HEK293 (cell line): ENCODE results near the gene PDE6B.

Experiments
- CTCF ChIA-PET: fragments of 350-600 bp; formaldehyde crosslinking; extraction: SDS; loops from one replicate; lab custom pipeline; 2021; ENCODE audit warnings: antibody characterized with exemption; lab: Yijun Ruan, JAX
- POLR2A ChIA-PET: fragments of 300-600 bp; formaldehyde crosslinking; extraction: SDS; loops from one replicate; lab custom pipeline; 2020; ENCODE audit warnings: antibody characterized with exemption, inconsistent platforms; lab: Yijun Ruan, JAX
- H3K27ac ChIP-seq: fragments of 200-500 bp; sonication (Bioruptor generic); 2 replicates; pipeline ENCODE4 v1.5.1; 2014; ENCODE audit warnings: low read depth, low read length, control low read depth, inconsistent platforms; ENCODE audit errors: extremely low read depth
- H3K36me3 ChIP-seq, 2 experiments: fragments of 200-500 bp in 1 of 2; sonication (Bioruptor generic) in 1 of 2; 1 replicate in 1 of 2; 2 replicates in 1 of 2; pipeline ENCODE4 v1.5.1; 2014 to 2017; ENCODE audit warnings: inconsistent platforms in 2 of 2, low read length in 2 of 2; ENCODE audit not compliant: control insufficient read depth in 2 of 2, insufficient read depth in 1 of 2
- H3K4me1 ChIP-seq: fragments of 200-500 bp; sonication (Bioruptor generic); 2 replicates; pipeline ENCODE4 v1.5.1; 2014; ENCODE audit warnings: mild to moderate bottlenecking, low read length, inconsistent platforms; ENCODE audit not compliant: control insufficient read depth, insufficient read depth
- H3K4me3 ChIP-seq: 2 replicates; pipeline ENCODE4 v1.5.1; 2011; ENCODE audit warnings: low read depth, mild to moderate bottlenecking, control low read depth, low read length, moderate library complexity
- H3K9me3 ChIP-seq: fragments of 200-500 bp; sonication (Bioruptor generic); 2 replicates; pipeline ENCODE4 v1.5.1; 2014; ENCODE audit warnings: low read depth, low read length, inconsistent platforms; ENCODE audit not compliant: control insufficient read depth, insufficient read depth
- EGR2 ChIP-seq: fragments of 450-650 bp; formaldehyde crosslinking; IDR thresholded peaks from 2 replicates; pipeline ENCODE4 v1.5.1; 2016; ENCODE audit warnings: low read depth, missing biosample characterization, missing genetic modification characterization
- ELK4 ChIP-seq: IDR thresholded peaks from 2 replicates; pipeline ENCODE4 v1.6.1; 2011; ENCODE audit warnings: mild to moderate bottlenecking, low read depth, low read length, borderline replicate concordance
- GFI1B ChIP-seq: fragments of 450-650 bp; formaldehyde crosslinking; IDR thresholded peaks from 2 replicates; pipeline ENCODE4 v1.5.1; 2016; ENCODE audit warnings: missing biosample characterization, missing genetic modification characterization
- GLIS2 ChIP-seq: fragments of 450-650 bp; formaldehyde crosslinking; IDR thresholded peaks from 2 replicates; pipeline ENCODE4 v1.5.1; 2016; ENCODE audit warnings: missing biosample characterization, missing genetic modification characterization
- HOXD13 ChIP-seq: sonication (generic); formaldehyde crosslinking; IDR thresholded peaks from 2 replicates; pipeline ENCODE4 v1.8.0; 2022; ENCODE audit warnings: missing genetic modification reagents, borderline replicate concordance
- REPIN1 ChIP-seq: fragments of 450-650 bp; formaldehyde crosslinking; IDR thresholded peaks from 2 replicates; pipeline ENCODE4 v1.5.1; 2017; ENCODE audit warnings: missing biosample characterization, missing genetic modification characterization, low read depth
- TCF7L2 ChIP-seq: IDR thresholded peaks from 2 replicates; pipeline ENCODE4 v1.6.1; 2011; ENCODE audit warnings: low read depth, mild to moderate bottlenecking, inconsistent platforms, low read length, moderate library complexity, borderline replicate concordance
- TRIM28 ChIP-seq: IDR thresholded peaks from 2 replicates; pipeline ENCODE4 v1.6.1; 2011; ENCODE audit warnings: low read length, control low read depth, borderline replicate concordance
- YY1 ChIP-seq: fragments of 450-650 bp; formaldehyde crosslinking; IDR thresholded peaks from 2 replicates; pipeline ENCODE4 v1.5.1; 2018; ENCODE audit warnings: missing biosample characterization, missing genetic modification characterization
- YY2 ChIP-seq: fragments of 450-650 bp; formaldehyde crosslinking; IDR thresholded peaks from 2 replicates; pipeline ENCODE4 v1.5.1; 2016; ENCODE audit warnings: missing biosample characterization, missing genetic modification characterization
- ZBTB6 ChIP-seq: fragments of 450-650 bp; formaldehyde crosslinking; IDR thresholded peaks from 2 replicates; pipeline ENCODE4 v1.5.1; 2017; ENCODE audit warnings: missing biosample characterization, missing genetic modification characterization
- ZNF121 ChIP-seq: fragments of 450-650 bp; formaldehyde crosslinking; IDR thresholded peaks from 2 replicates; pipeline ENCODE4 v1.5.1; 2016; ENCODE audit warnings: missing biosample characterization, missing genetic modification characterization
- ZNF140 ChIP-seq: fragments of 450-650 bp; formaldehyde crosslinking; IDR thresholded peaks from 2 replicates; pipeline ENCODE4 v1.5.1; 2016; ENCODE audit warnings: missing biosample characterization, missing genetic modification characterization
- ZNF174 ChIP-seq: fragments of 450-650 bp; formaldehyde crosslinking; IDR thresholded peaks from 2 replicates; pipeline ENCODE4 v1.5.0; 2017; ENCODE audit warnings: missing biosample characterization, mild to moderate bottlenecking, missing genetic modification characterization
- ZNF175 ChIP-seq: fragments of 450-650 bp; formaldehyde crosslinking; IDR thresholded peaks from 2 replicates; pipeline ENCODE4 v1.5.1; 2016; ENCODE audit warnings: missing biosample characterization, missing genetic modification characterization
- ZNF48 ChIP-seq: fragments of 450-650 bp; formaldehyde crosslinking; IDR thresholded peaks from 2 replicates; pipeline ENCODE4 v1.5.1; 2016; ENCODE audit warnings: missing biosample characterization, missing genetic modification characterization
- ZNF518A ChIP-seq: fragments of 450-650 bp; formaldehyde crosslinking; conservative IDR thresholded peaks from 2 replicates; pipeline ENCODE4 v1.5.1; 2016; ENCODE audit warnings: low read depth, missing biosample characterization, missing genetic modification characterization
- ZNF639 ChIP-seq: fragments of 450-650 bp; formaldehyde crosslinking; IDR thresholded peaks from 2 replicates; pipeline ENCODE4 v1.5.1; 2016; ENCODE audit warnings: missing biosample characterization, missing genetic modification characterization
- ZNF654 ChIP-seq: fragments of 450-650 bp; formaldehyde crosslinking; IDR thresholded peaks from 2 replicates; pipeline ENCODE4 v1.5.1; 2016; ENCODE audit warnings: low read depth, missing biosample characterization, missing genetic modification characterization
- ZNF670 ChIP-seq: fragments of 450-650 bp; formaldehyde crosslinking; IDR thresholded peaks from 2 replicates; pipeline ENCODE4 v1.5.1; 2016; ENCODE audit warnings: missing biosample characterization, missing genetic modification characterization, low read depth
- ZNF768 ChIP-seq: fragments of 450-650 bp; formaldehyde crosslinking; IDR thresholded peaks from 2 replicates; pipeline ENCODE4 v1.5.1; 2018; ENCODE audit warnings: missing biosample characterization, mild to moderate bottlenecking, missing genetic modification characterization
- ZNF792 ChIP-seq: fragments of 450-650 bp; formaldehyde crosslinking; IDR thresholded peaks from 2 replicates; pipeline ENCODE4 v1.5.1; 2016; ENCODE audit warnings: missing biosample characterization, missing genetic modification characterization
- ZNF830 ChIP-seq: fragments of 450-650 bp; IDR thresholded peaks from 2 replicates; pipeline ENCODE4 v1.5.0; 2018; ENCODE audit warnings: missing biosample characterization, missing genetic modification characterization, low read depth, mild to moderate bottlenecking, moderate library complexity

PDE6B gene

GRCh38 chr4:601612-602558 is 23.5 kb upstream of the PDE6B start (continued):
- TF ChIP-seq ZNF639 (tag by site-specific recombination): no peak
- no peak for TF ChIP-seq TCF7L2
- TF ChIP-seq ZNF518A (tag by site-specific recombination): no peak
- TF ChIP-seq ZNF830 (tag by site-specific recombination): no peak
- no peak for TF ChIP-seq ZNF175
- no peak for TF ChIP-seq TRIM28

- TF ChIP-seq YY1 (no peak), ZNF48 (tag by site-specific recombination) (no peak), HOXD13 (CRISPR knock-in tag) (0 out of 2 replicates have a peak, but pooled peaks have one; percentile 29), ZNF654 (tag by site-specific recombination) (peak; percentile 51)
- no peaks in the 10 kb centered on the region for H3K4me1 ChIP-seq
- ChIA-PET CTCF (interaction anchor here (0.6 to 1.1 kb wide), 9 partner anchors 11 to 655 kb away, joined by 3 to 4 read pairs (median 3); no protein-coding TSS in a partner anchor), POLR2A (interaction anchor here (1.0 kb wide), 1 partner anchor 72 kb away, joined by 5 read pairs; the partner anchor contains the start of genes ATP5ME and MYL5)
- no peaks in the 10 kb centered on the region for H3K9me3 ChIP-seq
- H3K36me3 ChIP-seq: no peaks in the 10 kb centered on the region
- H3K27ac ChIP-seq: no peak overlapping the region
- no peak overlapping the region for H3K4me3 ChIP-seq
Observed at GRCh38 chr4:602559-602942, 22.8 kb upstream of the PDE6B start.

- no peaks in the 10 kb centered on the region for H3K4me1 ChIP-seq
- H3K9me3 ChIP-seq: no peaks in the 10 kb centered on the region
- no peak overlapping the region for H3K4me3 ChIP-seq
- POLR2A ChIA-PET: no interaction called here
- no peaks in the 10 kb centered on the region for H3K36me3 ChIP-seq
- no peak overlapping the region for H3K27ac ChIP-seq
- CTCF ChIA-PET: no interaction called here
- TF ChIP-seq ZNF140 (tag by site-specific recombination) (no peak), YY2 (tag by site-specific recombination) (no peak), ZNF792 (no peak), ZNF174 (tag by site-specific recombination) (no peak), ZBTB6 (tag by site-specific recombination) (no peak), ZNF670 (tag by site-specific recombination) (no peak), ZNF768 (no peak), ELK4 (no peak), GFI1B (tag by site-specific recombination) (no peak), GLIS2 (tag by site-specific recombination) (no peak), TCF7L2 (no peak), ZNF121 (tag by site-specific recombination) (no peak), EGR2 (no peak), REPIN1 (tag by site-specific recombination) (no peak)
Observed at GRCh38 chr4:604131-604530, 21.2 kb upstream of the PDE6B start.
